GM19467 (cell line): ENCODE measurements around the gene FHIP1A.

ENCODE experiments used
- ATAC-seq: cut with Tn5 transposase; IDR thresholded peaks from one replicate; pipeline ENCODE4 v1.9.1; 2021; ENCODE audit warnings: mild to moderate bottlenecking, moderate library complexity; ENCODE audit not compliant: unreplicated experiment

Gene FHIP1A

GRCh38 chr4:151417766-151418376, 8.9 kb downstream of the FHIP1A start:
- no peak for ATAC-seq

GRCh38 chr4:151418385-151418784, 9.4 kb downstream of the FHIP1A start:
- ATAC-seq: no peak

- ATAC-seq: no peak
Observed at GRCh38 chr4:151418856-151419255, 9.9 kb downstream of the FHIP1A start.

GRCh38 chr4:151420250-151420807, 11.4 kb downstream of the FHIP1A start:
- ATAC-seq: no peak

GRCh38 chr4:151422854-151423253, 13.9 kb downstream of the FHIP1A start:
- no peak for ATAC-seq

- ATAC-seq: no peak
Observed at GRCh38 chr4:151426513-151426912, 17.5 kb downstream of the FHIP1A start.

- ATAC-seq: no peak
Observed at GRCh38 chr4:151427266-151427665, 18.3 kb downstream of the FHIP1A start.

- ATAC-seq: no peak
Observed at GRCh38 chr4:151428346-151428745, 19.4 kb downstream of the FHIP1A start.

GRCh38 chr4:151429957-151430570, 21.1 kb downstream of the FHIP1A start:
- ATAC-seq: no peak

- ATAC-seq: no peak
Observed at GRCh38 chr4:151430740-151431457, 21.9 kb downstream of the FHIP1A start.

- no peak for ATAC-seq
Observed at GRCh38 chr4:151431728-151432127, 22.8 kb downstream of the FHIP1A start.

- ATAC-seq: no peak
Observed at GRCh38 chr4:151432654-151433053, 23.7 kb downstream of the FHIP1A start.

- no peak for ATAC-seq
Observed at GRCh38 chr4:151434183-151434860, 25.3 kb downstream of the FHIP1A start.

GRCh38 chr4:151436093-151436518, 27.1 kb downstream of the FHIP1A start:
- no peak for ATAC-seq

GRCh38 chr4:151437505-151437904, 28.5 kb downstream of the FHIP1A start:
- ATAC-seq: no peak

GRCh38 chr4:151438154-151438553, 29.2 kb downstream of the FHIP1A start:
- no peak for ATAC-seq

GRCh38 chr4:151439320-151439719, 30.3 kb downstream of the FHIP1A start:
- ATAC-seq: no peak

GRCh38 chr4:151442002-151442401, 33.0 kb downstream of the FHIP1A start:
- no peak for ATAC-seq

- no peak for ATAC-seq
Observed at GRCh38 chr4:151443247-151443646, 34.3 kb downstream of the FHIP1A start.

GRCh38 chr4:151443752-151444151, 34.8 kb downstream of the FHIP1A start:
- ATAC-seq: no peak

GRCh38 chr4:151446208-151446607, 37.2 kb downstream of the FHIP1A start:
- no peak for ATAC-seq
